Endometrial microvascular endothelial cells (primary cell): Measurements from ENCODE around the gene PFN4. TPM values are rescaled to one million over a fixed set of nuclear protein-coding genes. Genes with fewer than 3 reads are reported as not detected.
"Not testable (repeated sequence)": the region's sequence is repeated elsewhere in the genome, so short reads cannot be mapped to it uniquely, and the experiment has no call there.

Source experiments
- in situ Hi-C: cut with HindIII; loops from 2 replicates; pipeline ENCODE4 v1.10.0; 2017; ENCODE audit warnings: low sequenced_read_pairs, low pct_unique_long_range_greater_than_20kb; ENCODE audit errors: inconsistent ontology term
- total RNA-seq: library from RNA; depleted of rRNA; stranded (reverse); fragments of >200 nt; gene quantifications from one replicate; pipeline ENCODE4 v1.2.3, GENCODE V29; 2015; ENCODE audit errors: inconsistent ontology term

PFN4 gene
- total RNA-seq, 1 donor from 2014 or later, result 1.5 TPM

DNA sequence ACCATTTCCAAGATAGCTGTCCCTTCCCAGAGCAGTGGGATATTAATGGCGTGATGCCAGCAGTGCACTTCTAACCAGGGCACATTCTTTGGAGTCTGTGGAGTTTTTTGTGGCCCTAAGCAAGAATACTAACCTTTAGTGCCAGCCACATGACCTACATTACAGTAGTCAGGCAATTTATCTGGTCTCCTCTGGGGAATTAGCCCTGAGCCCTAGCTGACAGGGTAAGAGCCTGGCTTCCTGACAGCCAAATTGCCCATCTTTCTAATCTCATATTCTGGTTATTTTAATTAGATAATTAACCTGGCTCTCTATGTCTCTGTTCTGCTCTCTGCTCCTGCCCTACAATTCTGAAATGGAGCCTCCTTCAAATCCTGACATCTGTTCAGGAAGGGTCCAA lies 5.2 kb downstream of the PFN4 start:
- in situ Hi-C loops, result no loop called here

DNA sequence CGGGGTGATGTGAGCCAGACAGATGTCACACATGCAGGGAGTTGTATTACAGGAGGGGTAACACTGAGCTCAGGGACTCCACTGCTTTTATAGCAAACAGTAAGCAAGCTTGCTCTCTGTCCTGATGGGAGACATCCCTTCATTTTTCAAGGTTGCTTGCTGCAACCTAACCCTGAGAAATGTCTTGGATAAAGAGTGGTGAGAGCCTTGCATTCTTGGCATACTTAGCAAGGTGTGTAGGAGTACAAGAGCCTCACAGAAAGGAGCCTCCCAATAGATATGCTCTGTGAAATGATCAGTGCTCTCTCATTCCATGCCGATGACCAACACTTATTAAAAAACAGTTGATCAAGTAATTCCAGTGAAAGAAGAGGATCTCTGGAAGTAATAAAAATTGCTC lies 8.1 kb downstream of the PFN4 start:
- in situ Hi-C loops, result no loop called here

GRCh38 chr2:24111407-24111901 lies 11.7 kb downstream of the PFN4 start:
- in situ Hi-C loops, result no loop called here

DNA sequence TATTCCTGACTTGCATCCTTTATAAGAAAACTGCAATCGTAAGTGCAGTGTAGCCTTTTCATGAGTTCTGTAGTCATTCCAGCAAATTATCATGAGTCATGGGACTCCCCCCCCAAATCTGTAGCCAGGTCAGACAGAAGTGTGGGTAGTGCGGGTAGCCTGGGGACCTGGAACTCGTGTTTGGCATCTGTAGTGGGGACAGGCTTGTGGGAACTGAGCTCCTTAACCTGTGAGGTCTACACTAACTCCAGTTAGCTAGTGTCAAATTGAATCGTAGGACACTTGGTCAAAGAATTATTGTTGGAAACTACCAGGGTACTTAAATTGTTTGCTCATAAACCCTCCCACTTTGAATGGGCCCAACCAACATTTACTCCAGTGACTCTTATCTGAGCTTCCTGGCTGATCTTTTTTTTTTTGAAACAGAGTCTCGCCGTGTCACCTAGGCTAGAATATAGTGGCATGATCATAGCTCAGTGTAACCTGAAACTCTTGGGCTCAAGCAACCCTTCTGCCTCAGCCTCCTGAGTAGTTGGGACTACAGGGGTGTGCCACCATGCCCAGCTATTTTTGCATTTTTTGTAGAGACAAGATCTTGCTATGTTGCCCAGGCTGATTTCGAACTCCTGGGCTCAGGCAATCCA lies 12.4 kb downstream of the PFN4 start:
- in situ Hi-C loops, result no loop called here

DNA sequence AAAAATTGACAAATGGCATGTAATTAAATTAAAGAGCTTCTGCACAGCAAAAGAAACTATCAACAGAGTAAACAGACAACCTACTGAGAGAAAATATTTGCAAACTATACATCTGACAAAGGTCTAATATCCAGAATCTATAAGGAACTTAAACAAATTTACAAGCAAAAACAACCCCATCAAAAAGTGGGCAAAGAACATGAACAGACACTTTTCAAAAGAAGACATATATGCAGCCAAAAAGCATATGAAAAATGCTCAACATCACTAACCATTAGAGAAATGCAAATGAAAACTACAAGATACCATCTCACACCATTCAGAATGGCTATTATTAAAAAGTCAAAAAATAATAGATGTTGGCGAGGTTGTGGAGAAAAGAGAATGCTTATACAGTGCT lies 13.7 kb downstream of the PFN4 start:
- in situ Hi-C loops, result not testable (repeated sequence)

DNA sequence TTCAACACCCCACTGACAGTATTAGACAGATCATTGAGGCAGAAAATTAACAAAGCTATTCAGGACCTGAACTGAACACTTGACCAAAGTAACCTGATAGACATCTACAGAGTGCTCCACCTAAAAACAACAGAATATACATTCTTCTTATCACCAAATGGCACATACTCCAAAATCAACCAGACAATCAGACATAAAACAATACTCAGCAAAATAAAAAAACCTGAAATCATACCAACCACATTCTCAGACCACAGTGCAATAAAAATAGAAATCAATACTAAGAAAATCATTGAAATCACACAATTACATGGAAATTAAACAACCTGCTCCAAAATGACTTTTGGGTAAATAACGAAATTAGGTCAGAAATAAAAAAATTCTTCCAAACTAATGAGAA lies 15.8 kb downstream of the PFN4 start:
- in situ Hi-C loops, result no loop called here

- in situ Hi-C loops, result no loop called here
Measured at GRCh38 chr2:24106786-24107185, 16.3 kb downstream of the PFN4 start.

DNA sequence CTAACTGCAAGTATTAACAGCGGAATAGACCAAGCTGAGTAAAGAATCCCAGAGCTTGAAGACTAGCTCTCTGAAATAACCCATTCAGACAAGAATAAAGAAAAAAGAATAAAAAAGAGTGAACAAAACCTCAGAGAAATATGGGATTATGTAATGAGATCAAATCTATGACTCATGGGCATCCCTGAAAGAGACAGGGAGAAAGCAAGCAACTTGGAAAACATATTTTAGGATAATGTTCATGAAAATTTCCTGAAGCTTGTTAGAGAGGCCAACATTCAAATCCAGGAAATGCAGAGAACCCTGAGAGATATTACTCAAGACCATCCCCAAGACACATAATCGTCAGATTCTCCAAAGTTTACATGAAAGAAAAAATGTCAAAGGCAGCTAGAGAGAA lies 17.3 kb downstream of the PFN4 start:
- in situ Hi-C loops, result no loop called here

GRCh38 chr2:24104906-24105305 lies 18.2 kb downstream of the PFN4 start:
- in situ Hi-C loops, result no loop called here

GRCh38 chr2:24104110-24104650 lies 19.0 kb downstream of the PFN4 start:
- in situ Hi-C loops, result no loop called here

- in situ Hi-C loops, result no loop called here
Measured at GRCh38 chr2:24102677-24103076, 20.5 kb downstream of the PFN4 start.

DNA sequence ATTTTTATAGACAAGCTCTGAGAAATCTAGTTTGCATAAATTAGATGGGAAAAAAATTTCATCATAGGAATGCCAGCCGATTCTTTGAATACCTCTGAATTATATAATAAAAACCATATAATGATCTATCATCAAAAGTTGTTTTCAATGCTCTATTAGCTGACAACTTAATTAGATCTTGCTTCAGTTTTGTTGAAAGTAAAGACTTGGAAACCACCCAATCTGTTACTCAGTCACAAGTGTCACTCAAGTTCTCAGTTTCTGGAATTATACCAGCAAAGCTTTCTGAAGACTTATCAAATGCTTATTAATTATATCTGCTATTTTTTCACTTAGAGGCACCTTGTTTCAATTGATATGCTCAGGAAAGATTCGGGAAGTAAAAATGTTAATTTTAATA lies 21.1 kb downstream of the PFN4 start:
- in situ Hi-C loops, result no loop called here

- in situ Hi-C loops, result not testable (repeated sequence)
Measured at GRCh38 chr2:24100732-24101131, 22.4 kb downstream of the PFN4 start.

- in situ Hi-C loops, result not testable (repeated sequence)
Measured at GRCh38 chr2:24095171-24095677, 27.9 kb downstream of the PFN4 start.

GRCh38 chr2:24093270-24093669 lies 29.9 kb downstream of the PFN4 start:
- in situ Hi-C loops, result not testable (repeated sequence)

DNA sequence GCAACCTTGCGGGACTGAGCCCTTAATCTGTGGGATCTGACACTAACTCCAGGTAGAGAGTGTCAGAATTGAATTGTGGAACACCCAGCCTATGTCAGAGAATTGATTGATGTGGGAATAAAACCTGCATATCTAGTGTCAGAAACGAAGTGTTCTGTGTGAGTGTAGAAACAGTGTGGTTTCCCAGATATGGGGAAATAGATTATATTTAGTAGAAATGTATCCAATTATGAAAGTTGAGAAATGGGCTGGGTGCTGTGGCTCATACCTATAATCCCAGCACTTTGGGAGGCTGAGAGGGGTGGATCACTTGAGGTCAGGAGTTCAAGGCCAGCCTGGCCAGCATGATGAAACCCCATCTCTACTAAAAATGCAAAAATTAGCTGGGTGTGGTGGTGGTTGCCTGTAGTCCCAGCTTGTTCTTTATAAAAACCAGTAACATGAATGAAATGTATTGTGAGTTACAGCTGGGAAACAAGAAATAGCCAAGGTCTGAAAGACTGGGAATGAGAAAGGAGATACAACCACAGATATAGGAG lies 34.2 kb downstream of the PFN4 start:
- in situ Hi-C loops, result no loop called here

GRCh38 chr2:24087032-24087431 lies 36.1 kb downstream of the PFN4 start:
- in situ Hi-C loops, result no loop called here

DNA sequence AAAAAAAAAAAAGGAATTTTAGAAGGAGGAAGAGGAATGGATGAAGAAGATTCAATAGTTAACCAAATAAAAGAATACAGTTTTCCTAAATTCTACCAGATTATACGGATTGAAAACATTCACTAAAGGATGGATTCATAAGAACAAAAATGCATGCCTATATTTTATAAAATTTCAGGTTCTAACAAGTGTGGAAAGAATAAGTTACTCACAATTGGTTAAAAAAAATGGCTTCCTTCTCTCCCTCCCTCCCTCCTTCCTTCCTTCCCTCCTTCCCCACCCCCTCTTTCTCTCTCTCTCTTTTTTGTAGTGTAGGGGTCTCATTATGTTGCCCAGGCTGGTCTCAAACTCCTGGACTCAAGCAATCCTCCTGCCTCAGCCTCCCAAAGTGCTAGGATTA lies 36.9 kb downstream of the PFN4 start:
- in situ Hi-C loops, result no loop called here

GRCh38 chr2:24085200-24085489 lies 38.0 kb downstream of the PFN4 start:
- in situ Hi-C loops, result no loop called here

GRCh38 chr2:24084386-24085199 lies 38.5 kb downstream of the PFN4 start, which contains the start of gene TP53I3:
TP53I3 (minus strand) TSS chr2:24084834; CDS start chr2:24084326, 508 bp downstream.
- in situ Hi-C loops, result no loop called here
